NK-92 treated with Interleukin-12 subunit alpha and Interleukin-12 subunit beta, amount 100 ng/mL, for 24 hours (cell line): ENCODE measurements around the gene PTPRT.

ENCODE experiments used
- DNase-seq: peaks from one replicate; lab custom pipeline; 2025; lab: John Stamatoyannopoulos, UW

PTPRT gene

DNA sequence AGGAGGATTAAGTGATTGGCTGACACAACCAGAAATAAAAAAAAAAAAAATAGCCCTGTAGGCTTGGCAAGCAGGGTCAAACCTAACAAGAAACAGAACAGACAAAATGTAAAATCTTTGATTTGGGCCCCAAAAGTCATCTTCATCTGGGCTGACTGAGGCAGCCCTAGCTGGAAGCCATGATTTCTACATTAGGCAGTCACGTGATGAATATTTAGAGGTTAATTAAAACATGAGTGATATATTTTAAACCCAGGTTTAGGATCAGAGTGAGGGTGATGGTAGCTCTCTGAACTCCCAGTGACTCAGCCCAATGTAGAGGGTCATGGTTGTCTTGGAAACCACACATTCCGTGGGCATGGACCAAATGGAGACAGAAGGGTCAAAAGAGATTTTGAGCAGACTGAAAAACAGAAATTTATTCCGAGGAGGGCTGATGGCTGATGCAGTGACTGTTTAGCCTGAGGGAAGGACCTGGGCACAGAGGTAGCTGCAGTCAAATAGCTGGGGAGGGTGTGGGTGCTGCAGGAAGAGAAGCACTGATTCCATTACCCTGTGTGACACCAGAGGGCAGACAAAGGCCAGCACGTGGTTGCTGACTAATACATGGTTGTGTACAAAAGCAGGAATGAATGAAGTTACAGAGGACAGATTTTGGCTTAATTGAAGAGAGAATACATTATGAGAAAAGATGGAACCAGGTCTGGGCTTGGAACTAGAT lies 998.4 kb downstream of the PTPRT start:
- DNase-seq, result no peak

DNA sequence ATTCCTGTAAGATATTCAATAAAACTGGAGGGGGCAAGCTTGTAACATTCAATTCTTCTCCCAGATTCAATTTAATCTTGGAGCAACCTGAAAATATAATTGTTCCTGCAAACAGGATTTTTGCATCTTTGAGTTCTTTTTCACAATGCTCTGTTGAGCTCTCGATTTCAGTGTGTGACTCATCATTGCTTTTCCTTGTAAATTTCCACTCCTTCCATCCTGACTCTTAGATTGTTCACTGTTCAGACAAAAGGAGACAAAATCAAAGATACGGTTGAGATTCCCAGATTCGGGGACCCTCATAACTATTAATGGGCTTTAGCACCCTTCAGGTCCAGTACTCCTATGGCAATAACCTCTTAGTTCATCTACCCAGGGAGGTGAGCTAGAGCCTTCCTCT lies 999.6 kb downstream of the PTPRT start:
- DNase-seq, result no peak

DNA sequence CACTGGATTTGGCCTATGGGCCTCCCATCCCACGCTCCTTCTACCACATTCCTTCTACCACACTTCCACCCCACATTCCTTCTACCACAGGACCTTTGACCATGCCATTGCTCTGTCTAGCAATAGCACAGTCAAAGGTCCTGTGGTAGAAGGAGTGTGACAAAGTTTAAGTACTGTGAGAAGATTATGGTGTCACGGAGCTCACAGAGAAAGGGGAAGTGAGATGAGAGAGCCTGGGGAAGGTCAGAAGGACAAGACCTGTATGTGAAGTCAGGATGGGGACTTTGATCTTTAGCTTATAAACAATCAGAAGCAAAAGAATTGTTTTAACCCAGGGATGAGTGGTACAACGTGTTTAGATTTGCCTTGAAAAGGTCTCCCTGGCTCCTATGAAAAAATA lies 1003.4 kb downstream of the PTPRT start:
- no peak for DNase-seq

DNA sequence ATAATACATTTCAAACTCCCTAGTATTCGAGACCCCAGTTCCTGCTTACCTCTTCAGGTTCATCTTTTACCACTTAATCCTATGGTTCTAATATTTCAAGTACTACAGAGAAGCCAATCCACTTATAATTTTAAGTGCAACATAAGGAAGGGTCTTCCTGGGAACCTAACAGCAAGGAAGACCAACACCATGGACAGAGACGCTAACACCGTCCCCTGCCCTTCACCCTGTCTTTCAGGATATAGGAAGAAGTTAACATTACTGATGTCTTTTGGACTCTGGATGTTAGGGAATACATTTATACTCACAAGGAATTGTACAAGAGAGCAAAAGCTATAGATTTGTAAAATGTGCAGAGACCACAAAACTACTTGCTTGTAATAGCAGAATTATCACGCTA lies 1006.6 kb downstream of the PTPRT start:
- no peak for DNase-seq

DNA sequence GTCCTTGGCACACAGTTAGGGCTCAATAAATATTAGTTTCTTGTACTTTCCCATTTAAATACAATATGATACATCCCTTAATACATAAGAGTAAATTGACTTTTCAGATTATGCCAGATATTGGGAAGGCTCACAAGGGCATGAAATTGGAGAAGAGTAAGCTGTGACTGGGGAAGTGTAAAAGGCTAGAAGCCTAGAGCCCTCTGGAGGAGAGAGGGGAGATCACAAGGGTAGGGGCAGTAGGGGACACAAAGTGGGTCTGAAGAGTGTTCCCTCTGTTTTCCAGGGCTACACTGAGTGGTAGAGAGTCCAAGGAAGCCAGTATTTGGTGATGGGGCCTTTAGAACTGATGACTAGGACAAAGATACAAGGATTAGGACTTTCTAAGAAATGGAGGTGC lies 1008.6 kb downstream of the PTPRT start:
- DNase-seq, result no peak

DNA sequence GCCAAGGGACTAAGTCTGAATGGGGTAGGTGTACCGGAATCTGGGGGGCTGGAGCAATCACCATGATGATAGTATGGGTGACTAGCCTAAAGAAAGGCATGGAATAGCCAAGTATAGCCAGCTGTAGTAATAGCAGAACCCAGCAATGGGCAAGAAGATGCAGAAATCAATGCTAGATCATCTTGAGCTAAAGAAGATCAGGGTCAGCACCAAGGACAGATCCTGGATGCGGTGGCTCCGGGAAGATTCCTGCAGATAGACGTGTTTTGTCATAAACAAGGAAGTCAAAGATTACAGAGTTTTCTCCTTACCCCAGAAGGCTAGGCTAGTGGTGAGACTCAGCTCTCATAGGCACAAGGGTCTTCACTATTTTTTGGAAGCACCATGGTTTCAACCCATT lies 1009.9 kb downstream of the PTPRT start:
- DNase-seq, result no peak

- DNase-seq, result no peak
Measured at GRCh38 chr20:42173440-42173839, 1016.3 kb downstream of the PTPRT start.

- DNase-seq, result no peak
Measured at GRCh38 chr20:42164121-42164890, 1025.4 kb downstream of the PTPRT start.

GRCh38 chr20:42161228-42161829 lies 1028.4 kb downstream of the PTPRT start:
- DNase-seq, result no peak

- no peak for DNase-seq
Measured at GRCh38 chr20:42159808-42160207, 1029.9 kb downstream of the PTPRT start.

- no peak for DNase-seq
Measured at GRCh38 chr20:42158272-42158671, 1031.4 kb downstream of the PTPRT start.

GRCh38 chr20:42155586-42155985 lies 1034.1 kb downstream of the PTPRT start:
- DNase-seq, result no peak

- no peak for DNase-seq
Measured at GRCh38 chr20:42152575-42152974, 1037.1 kb downstream of the PTPRT start.

GRCh38 chr20:42150230-42150629 lies 1039.5 kb downstream of the PTPRT start:
- no peak for DNase-seq

- DNase-seq, result no peak
Measured at GRCh38 chr20:42138729-42139128, 1051.0 kb downstream of the PTPRT start.

DNA sequence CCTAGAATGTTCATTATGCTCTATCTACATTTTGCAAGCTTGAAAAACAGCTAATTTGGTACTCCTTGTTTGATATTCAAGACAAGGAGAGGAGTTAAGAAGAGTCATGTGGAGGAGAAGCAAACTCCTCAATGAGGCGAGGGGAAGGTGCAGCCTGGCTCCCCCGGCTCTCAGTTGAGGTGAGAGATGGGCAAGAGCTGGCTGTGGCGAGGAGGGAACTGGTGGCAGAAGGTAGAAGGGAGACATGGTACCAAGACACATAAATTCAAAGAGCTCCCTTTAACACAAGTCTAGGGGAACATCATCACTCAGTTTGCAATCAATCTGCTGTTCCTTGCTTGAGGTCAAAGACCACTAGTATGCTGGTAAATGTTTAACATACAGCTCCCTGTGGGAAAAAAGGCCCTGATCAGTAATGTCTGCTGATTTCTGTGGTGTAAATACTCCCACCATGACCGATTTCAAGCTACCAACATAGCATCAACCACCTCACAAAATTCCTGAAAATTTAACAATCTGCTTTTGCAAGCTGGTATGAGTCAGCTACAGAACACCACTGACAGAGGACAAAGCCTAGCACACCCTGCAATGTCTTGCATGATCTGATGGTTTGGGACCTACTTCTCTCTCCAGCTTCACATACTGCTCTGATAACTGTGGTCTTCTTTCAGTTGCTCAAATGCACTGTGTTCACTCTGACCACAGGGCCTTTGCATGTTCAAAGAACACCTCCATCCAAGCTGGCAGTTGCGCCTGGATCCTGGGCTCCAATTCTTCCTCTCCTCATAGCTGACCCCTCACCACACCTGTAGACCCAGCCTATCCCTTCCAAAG lies 1055.2 kb downstream of the PTPRT start:
- DNase-seq, result no peak

- no peak for DNase-seq
Measured at GRCh38 chr20:42130810-42131596, 1058.7 kb downstream of the PTPRT start.

- no peak for DNase-seq
Measured at GRCh38 chr20:42125426-42125825, 1064.3 kb downstream of the PTPRT start.

- DNase-seq, result no peak
Measured at GRCh38 chr20:42123981-42124473, 1065.7 kb downstream of the PTPRT start.

GRCh38 chr20:42118409-42119125 lies 1071.1 kb downstream of the PTPRT start:
- no peak for DNase-seq

GRCh38 chr20:42118001-42118400 lies 1071.7 kb downstream of the PTPRT start:
- no peak for DNase-seq
